ENCODE measurements around the gene C1QTNF5. TPM values are rescaled to one million over a fixed set of nuclear protein-coding genes. Genes with fewer than 3 reads are reported as not detected.

C1QTNF5 gene
- total RNA-seq, 2 experiments from 2014 or later = not detected

DNA sequence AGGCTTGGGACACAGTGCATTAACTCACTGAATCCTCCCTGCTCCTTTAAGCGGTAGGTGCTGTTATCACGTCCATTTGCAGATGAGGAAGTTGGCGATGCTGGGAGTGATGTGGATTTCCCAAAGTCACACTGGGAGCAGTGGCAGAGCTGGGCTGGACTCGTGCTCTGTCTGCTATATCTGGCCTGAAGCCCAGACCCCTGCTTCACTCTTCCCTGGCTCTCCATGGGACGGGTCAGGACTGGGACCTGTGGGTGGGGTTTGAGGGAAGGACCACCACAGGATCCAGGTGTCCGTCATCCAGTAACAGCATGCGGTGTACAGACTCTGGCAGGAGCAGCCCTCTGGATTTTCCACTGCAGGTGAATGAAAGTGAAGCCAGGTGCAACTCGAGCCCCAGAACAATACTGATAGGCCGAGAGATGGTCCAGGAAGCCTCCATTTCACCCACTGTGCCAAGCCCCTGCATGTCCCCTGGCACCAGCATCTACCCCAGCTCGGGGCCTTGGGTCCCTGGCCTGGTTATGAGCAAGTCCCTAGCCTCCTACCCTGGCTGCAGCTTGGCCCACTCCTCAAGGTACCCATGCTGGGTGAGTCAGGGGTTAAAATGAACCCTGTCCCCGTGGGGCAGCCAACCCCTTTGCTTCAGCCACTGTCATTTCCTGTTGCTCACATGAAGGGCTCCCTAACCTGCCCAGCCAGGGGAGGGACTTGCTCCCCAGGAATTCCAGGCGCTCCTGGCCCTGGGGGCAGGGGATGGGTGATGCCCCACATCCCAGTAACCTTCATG, 36.6 kb upstream of the C1QTNF5 start:
- ATAC-seq (ENCODE audit: low read depth) (no peak), DNase-seq (no peak)
- POLR2A ChIA-PET = interaction anchor here (0.6 to 2.3 kb wide), 2 partner anchors 20 to 319 kb away, joined by 3 to 5 read pairs; no protein-coding TSS in a partner anchor

DNA sequence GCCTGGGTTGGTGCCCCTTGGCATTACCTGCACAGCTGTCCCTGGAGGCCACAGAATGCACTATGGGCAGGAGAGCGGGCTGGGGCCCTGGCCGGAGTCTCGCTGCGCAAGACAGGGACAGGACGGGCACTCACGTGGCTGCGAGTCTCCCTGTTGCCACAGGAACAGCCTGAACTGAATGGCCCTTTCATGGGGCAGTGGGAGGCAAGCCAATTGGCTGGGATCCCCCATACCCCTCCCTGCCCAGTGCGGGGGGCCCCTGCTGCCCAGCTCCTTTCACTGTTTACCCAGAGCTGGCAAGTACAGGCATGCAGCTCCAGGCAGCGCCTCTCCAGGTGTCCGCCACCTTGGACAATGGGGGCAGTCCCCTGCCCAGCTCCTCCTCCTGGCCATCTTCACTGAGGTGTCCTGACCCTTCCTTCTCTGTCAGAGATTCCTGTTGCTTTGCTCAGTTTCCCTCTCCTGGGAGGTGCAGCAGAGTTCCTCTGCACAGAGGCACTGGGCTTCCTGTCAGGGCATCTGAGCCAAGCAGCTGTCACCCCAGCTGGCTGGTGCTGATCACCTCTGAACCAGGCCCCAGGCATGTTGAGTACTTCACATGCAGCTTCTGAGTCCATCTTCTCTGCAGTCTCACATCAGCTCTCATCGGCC, 35.6 kb upstream of the C1QTNF5 start:
- Mint-ChIP-seq H3K4me3 (no peak overlapping the region), H3K36me3 (no peaks in the 10 kb centered on the region), H3K27ac (no peak overlapping the region), H3K9me3 (no peaks in the 10 kb centered on the region), H3K27me3 (peaks cover 13% of the 10 kb centered on the region), H3K4me1 (peaks cover 27% of the 10 kb centered on the region)
- no peak for ATAC-seq (ENCODE audit: low read depth)
- no peak for DNase-seq
- POLR2A ChIA-PET = interaction anchor here (0.6 to 2.3 kb wide), 2 partner anchors 19 to 318 kb away, joined by 3 to 5 read pairs; no protein-coding TSS in a partner anchor

More for the DNA sequence above, 36.6 kb upstream of the C1QTNF5 start:
- H3K36me3 Mint-ChIP-seq = no peaks in the 10 kb centered on the region
- no peak overlapping the region for H3K27ac Mint-ChIP-seq
- H3K9me3 Mint-ChIP-seq = no peaks in the 10 kb centered on the region
- no peak overlapping the region for H3K4me3 Mint-ChIP-seq
- H3K4me1 Mint-ChIP-seq = peaks cover 30% of the 10 kb centered on the region
- peaks cover 11% of the 10 kb centered on the region for H3K27me3 Mint-ChIP-seq

DNA sequence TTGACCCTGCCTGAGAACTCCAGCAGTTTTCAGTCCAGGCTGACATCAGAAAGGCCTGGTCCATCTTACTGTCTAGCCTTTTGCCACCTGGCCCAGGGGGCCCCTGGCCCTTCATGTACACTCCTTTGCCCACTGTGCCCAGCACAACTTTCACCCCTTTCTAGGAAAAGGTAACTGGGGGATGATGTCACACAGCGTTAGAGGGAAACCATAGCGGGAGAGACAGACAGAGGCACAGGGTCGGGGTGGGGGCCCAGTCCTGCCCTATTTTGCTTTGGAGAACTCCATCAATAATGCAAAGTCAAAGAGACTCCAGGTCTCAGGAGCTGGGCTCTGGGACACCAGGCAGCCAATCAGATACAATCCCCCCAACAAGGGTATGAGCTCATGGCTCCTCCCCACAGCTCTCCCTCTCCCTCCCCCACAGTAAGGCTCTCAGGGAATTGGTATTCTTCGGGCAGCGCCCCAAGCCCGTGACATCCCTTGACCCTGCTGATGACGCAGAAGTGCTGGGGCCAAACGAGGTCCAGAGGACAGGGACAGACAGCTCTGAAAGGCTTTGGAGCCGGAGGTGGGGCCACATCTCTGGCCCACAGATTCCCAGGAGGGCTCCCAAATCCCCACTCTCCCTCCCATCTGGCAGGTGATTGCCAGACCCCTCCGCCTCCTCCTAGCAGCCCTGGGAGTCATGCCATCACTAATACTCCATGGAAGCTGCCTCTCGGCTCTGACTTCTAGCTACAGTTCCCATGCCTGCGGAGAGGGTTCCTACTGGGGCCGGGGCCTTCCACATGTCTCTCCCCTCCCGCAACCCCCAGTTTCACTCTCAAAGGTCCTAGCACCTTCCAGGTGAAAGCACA, 34.9 kb upstream of the C1QTNF5 start:
- no peak overlapping the region for H3K27ac Mint-ChIP-seq
- H3K4me1 Mint-ChIP-seq = peaks cover 20% of the 10 kb centered on the region
- no peak overlapping the region for H3K4me3 Mint-ChIP-seq
- H3K27me3 Mint-ChIP-seq = peaks cover 8% of the 10 kb centered on the region
- no peaks in the 10 kb centered on the region for H3K36me3 Mint-ChIP-seq
- POLR2A ChIA-PET = no interaction called here
- ATAC-seq (ENCODE audit: low read depth) (no peak), DNase-seq (no peak)
- H3K9me3 Mint-ChIP-seq = no peaks in the 10 kb centered on the region

DNA sequence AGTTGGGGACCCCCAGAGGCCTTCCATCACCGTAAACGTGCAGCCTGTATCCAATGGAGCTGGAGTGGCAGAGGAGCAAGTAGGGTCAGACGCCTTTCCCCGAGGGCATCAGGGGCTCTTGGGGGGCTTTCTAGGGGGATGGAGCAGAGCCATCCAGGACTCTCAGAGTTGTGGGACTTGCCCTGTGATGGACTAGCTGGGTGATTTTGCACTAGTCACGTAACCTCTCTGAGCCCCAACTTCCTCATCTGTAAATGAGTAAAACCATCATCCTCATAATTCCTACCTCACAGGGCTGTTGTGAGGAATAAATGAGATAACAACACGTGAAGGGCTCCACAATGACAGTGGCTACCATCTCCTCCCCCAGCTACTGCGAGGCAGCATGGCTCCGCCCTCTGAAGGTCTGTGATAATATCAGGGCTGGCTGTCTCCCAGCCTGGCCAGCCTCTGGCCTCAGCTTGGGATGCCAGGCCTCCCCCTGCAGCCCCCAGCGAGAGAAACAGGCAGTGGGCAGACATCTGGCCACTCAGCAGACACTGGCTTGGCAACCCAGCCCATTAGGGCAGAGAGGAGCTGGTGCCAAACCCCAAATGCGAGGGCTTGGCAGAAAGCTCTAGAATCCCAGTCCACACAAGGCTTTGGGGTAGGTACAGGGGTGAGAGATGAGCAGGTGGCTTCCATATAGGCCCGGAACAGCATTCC, 34.1 kb upstream of the C1QTNF5 start:
- DNase-seq = no peak
- Mint-ChIP-seq H3K27ac (no peak overlapping the region), H3K27me3 (peaks cover 10% of the 10 kb centered on the region), H3K9me3 (no peaks in the 10 kb centered on the region), H3K4me3 (no peak overlapping the region), H3K36me3 (no peaks in the 10 kb centered on the region), H3K4me1 (peaks cover 18% of the 10 kb centered on the region)
- POLR2A ChIA-PET = no interaction called here
- ATAC-seq (ENCODE audit: low read depth) = no peak

DNA sequence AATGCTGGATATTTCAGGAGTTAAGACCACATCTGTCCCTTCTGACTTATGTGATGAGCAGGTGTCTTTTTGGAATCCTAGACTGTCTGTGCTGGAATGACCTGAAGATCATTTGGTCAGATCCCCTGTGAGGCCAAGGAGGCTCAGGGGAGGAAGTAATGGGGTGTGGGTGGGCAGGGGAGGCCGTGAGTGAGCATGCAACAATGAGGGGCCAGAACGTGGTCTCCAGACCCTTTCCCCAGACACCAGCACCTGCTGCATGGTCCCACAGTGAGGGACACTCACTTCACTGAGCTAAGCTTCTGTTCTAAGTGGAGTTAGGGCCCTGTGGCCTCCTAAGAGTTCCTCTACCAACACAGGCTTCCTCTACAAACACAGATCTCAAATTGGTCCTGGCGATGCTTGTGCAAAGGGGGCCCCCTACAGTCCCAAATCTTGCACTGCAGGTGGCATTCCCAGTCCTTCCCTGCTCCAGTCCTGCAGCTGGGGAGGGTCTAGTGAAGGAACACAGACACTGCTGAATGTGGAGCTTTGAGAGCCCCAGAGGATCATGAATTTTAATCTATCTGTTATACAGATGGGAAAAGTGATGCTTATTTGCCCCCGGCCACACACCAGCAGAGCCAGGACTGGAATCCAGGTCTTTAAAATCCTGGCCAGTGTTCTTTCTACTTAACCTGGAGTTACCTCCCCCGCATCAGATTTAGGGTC, 33.4 kb upstream of the C1QTNF5 start:
- POLR2A ChIA-PET = no interaction called here
- peaks cover 14% of the 10 kb centered on the region for H3K27me3 Mint-ChIP-seq
- H3K27ac Mint-ChIP-seq = no peak overlapping the region
- ATAC-seq (ENCODE audit: low read depth) = peak; percentile 61
- H3K4me3 Mint-ChIP-seq = no peak overlapping the region
- H3K36me3 Mint-ChIP-seq = no peaks in the 10 kb centered on the region
- H3K9me3 Mint-ChIP-seq = no peaks in the 10 kb centered on the region
- H3K4me1 Mint-ChIP-seq = peaks cover 18% of the 10 kb centered on the region
- DNase-seq = no peak

DNA sequence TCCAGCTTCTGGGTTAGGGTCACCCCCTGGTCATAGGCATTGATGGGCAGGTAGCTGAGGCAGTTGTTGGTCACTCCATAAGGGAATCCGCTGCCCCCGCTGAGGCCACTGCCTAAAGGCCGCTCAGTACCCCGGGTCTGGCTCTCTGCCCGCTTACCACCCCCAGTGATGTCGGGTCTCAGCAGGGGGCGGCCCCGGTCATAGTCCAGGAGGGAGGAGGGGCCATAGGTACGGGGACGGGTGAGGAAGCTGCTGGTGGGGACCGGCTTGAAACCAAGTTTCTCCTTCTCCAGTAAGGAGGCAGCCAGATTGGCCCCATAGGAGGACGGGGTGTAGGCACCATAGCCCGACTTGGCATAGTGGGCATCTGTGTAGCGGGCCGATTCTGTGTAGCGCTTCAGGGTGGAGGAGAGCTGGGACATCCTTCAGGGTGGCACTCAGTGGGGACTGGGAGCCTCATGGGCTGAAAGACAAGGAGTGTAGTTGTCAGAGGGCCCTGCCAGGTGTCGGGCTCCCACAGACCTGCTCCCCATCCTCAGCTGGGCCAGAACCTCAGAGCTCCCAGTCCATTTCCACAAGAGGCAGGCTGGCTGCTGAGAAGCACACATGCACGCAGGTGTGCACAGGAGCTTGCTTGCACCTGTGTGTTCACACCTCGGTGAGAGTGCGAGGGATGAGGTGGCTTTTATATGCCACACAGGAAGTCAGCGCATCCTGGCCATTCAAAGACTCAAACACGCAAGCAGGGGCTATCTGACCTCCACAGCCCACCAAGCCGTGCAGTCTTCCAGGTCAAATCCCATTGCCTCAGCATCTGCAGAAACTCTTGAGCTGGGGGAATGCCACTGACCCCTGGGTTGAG, 32.6 kb upstream of the C1QTNF5 start:
- Mint-ChIP-seq H3K4me1 (peaks cover 18% of the 10 kb centered on the region), H3K4me3 (no peak overlapping the region), H3K27ac (no peak overlapping the region), H3K9me3 (no peaks in the 10 kb centered on the region), H3K36me3 (no peaks in the 10 kb centered on the region), H3K27me3 (peaks cover 16% of the 10 kb centered on the region)
- POLR2A ChIA-PET = no interaction called here
- ATAC-seq (ENCODE audit: low read depth) (peak; percentile 37), DNase-seq (no peak)

DNA sequence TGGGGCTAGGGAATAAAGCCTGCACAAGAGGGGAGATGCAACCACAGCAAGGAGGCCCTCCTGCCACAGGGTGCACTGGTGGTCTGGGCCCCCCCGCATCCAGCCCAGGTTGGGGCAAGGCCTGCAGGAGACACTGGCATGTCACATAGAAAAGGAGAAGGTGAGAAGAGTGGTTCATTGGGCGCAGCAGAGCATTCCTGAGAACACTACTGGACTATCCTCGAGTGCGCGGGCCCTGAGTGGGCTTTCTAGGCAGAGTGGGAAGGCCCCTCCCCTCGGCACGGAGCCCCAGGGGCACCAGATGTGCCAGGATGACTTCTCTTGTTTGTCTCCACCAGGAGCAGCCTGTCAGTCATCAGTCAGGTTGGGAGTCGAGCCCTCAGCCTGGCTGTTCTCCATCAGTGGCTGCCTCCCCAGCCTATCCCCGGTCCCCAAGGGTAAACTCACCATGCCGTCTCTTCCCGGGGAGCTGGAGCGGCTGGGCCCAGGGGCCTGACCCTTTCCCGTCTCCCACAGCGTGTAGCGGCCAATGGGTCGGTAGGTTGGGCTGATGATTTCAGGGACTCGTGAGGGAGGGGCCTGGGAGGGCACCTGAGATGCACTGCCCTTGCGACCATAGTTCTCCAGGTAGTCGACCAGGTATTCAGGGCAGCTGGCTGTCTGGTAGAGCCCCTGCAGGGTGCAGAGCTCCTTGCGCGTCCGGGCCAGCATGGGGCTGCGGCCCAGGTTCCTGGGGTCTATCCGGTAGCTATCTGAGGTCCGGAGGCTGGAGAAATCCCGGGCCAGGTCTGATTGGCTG, 31.8 kb upstream of the C1QTNF5 start:
- H3K27ac Mint-ChIP-seq = no peak overlapping the region
- H3K36me3 Mint-ChIP-seq = no peaks in the 10 kb centered on the region
- no peak overlapping the region for H3K4me3 Mint-ChIP-seq
- peaks cover 15% of the 10 kb centered on the region for H3K4me1 Mint-ChIP-seq
- no peaks in the 10 kb centered on the region for H3K9me3 Mint-ChIP-seq
- POLR2A ChIA-PET = no interaction called here
- peaks cover 20% of the 10 kb centered on the region for H3K27me3 Mint-ChIP-seq
- no peak for ATAC-seq (ENCODE audit: low read depth)
- DNase-seq = no peak

DNA sequence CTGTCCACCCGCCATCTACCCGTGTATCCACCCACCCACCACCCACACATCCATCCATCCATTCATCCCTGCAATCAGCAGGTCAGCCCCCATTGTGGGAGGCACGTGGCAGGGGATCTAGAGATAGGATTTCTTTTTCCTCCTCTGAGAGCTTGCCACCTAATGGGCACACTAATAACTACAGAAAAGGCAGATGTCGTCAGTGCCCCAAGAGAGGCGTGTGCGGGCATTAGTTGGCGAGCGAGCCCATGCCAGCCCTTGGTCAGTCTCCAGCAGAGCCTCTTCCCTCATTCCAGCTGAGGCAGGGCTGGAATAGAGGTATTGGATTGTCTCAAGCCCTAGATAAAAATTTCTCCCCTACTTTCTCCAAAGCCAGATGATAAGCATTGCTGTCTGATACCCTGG, 31.1 kb upstream of the C1QTNF5 start:
- no peak for DNase-seq
- no peaks in the 10 kb centered on the region for H3K9me3 Mint-ChIP-seq
- no peak overlapping the region for H3K27ac Mint-ChIP-seq
- H3K4me1 Mint-ChIP-seq = peaks cover 14% of the 10 kb centered on the region
- ATAC-seq (ENCODE audit: low read depth) = no peak
- no peak overlapping the region for H3K4me3 Mint-ChIP-seq
- no peaks in the 10 kb centered on the region for H3K36me3 Mint-ChIP-seq
- POLR2A ChIA-PET = no interaction called here
- peaks cover 20% of the 10 kb centered on the region for H3K27me3 Mint-ChIP-seq

DNA sequence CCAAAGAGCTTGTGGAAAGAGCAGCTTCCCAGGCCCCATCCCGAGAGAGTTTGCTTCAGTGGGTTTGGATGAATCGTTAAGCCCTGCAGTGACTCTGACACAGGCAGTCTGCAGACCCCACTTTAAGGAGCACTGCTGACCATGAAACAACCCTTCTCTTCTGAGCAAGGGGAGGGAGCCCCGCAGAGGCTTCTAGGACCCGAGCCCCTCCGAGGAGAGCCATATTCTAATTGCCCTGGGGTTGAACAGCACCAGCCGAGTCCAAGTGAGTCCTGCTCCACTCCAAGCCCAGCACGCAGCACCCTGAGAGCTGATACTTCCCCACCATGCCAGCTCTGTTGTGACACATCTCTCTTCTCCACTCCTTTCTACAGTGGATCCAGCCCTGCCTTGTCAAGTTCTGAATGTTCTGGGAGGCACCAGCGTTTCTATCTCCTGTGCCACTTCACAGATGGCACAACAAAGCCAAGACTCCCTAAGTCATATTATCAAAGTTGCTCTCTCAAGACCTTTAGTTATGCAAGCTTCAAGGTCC, 30.5 kb upstream of the C1QTNF5 start:
- no peak overlapping the region for H3K27ac Mint-ChIP-seq
- H3K36me3 Mint-ChIP-seq = no peaks in the 10 kb centered on the region
- ATAC-seq (ENCODE audit: low read depth) = no peak
- H3K27me3 Mint-ChIP-seq = peaks cover 22% of the 10 kb centered on the region
- H3K4me1 Mint-ChIP-seq = peaks cover 11% of the 10 kb centered on the region
- POLR2A ChIA-PET = no interaction called here
- no peak overlapping the region for H3K4me3 Mint-ChIP-seq
- DNase-seq = no peak
- no peaks in the 10 kb centered on the region for H3K9me3 Mint-ChIP-seq

DNA sequence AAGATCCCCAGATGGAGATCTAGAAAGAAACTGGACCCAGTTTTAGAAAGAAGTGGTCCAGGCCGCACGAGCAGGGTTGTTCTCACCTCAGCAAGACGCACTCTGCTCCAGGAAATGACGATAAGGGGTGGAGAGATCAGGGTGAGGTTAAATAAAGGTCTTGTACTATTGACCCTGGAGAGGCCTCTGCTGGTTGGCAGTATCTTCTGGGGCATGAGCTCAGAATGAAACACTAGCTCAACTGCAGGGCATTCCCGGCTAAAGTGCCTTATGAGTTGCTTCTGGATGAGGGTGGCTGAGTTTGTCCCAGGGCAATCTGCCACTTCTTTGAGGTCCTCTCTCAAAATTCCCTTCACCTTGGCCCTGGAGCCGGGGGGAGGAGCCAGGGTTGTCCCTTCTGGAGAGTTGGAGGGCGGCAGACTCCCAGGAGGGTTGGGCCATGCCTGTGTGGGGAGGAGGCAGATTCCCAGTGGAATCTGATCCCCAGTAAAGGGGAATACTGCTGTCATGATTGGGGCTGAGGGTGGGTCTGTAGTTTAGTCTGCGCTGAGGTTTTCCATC, 29.9 kb upstream of the C1QTNF5 start:
- peaks cover 11% of the 10 kb centered on the region for H3K4me1 Mint-ChIP-seq
- ATAC-seq (ENCODE audit: low read depth) = no peak
- no peak overlapping the region for H3K4me3 Mint-ChIP-seq
- H3K9me3 Mint-ChIP-seq = no peaks in the 10 kb centered on the region
- DNase-seq = no peak
- peaks cover 25% of the 10 kb centered on the region for H3K27me3 Mint-ChIP-seq
- no peaks in the 10 kb centered on the region for H3K36me3 Mint-ChIP-seq
- H3K27ac Mint-ChIP-seq = no peak overlapping the region
- POLR2A ChIA-PET = no interaction called here

Measured in activated naive CD8-positive, alpha-beta T cell treated with anti-CD3 and anti-CD28 coated beads, Interleukin-2, amount 10 ng/mL, durations not matched to agents 7 days and 5 days (primary cell).